Smooth muscle cell (in vitro differentiated cells): ENCODE results near the gene ARAP1. TPM values are rescaled to one million over a fixed set of nuclear protein-coding genes. Genes with fewer than 3 reads are reported as not detected.

Source experiments
- DNase-seq: peaks from one replicate; lab custom pipeline; 2025; ENCODE audit not compliant: unreplicated experiment; lab: John Stamatoyannopoulos, UW
- H2AFZ ChIP-seq: fragments of 200-600 bp; sonication (generic); 2 replicates; pipeline ENCODE4 v1.6.0; 2016; ENCODE audit warnings: antibody characterized with exemption, low read depth, mild to moderate bottlenecking
- H3F3A ChIP-seq: fragments of 200-600 bp; sonication (generic); 2 replicates; pipeline ENCODE4 v1.6.0; 2017; ENCODE audit warnings: antibody characterized with exemption, low read depth
- H3K27ac ChIP-seq: fragments of 200-600 bp; sonication (generic); 2 replicates; pipeline ENCODE4 v1.5.1; 2016; ENCODE audit warnings: low read depth, mild to moderate bottlenecking
- H3K27me3 ChIP-seq: fragments of 200-600 bp; sonication (generic); 2 replicates; pipeline ENCODE4 v1.6.1; 2016; ENCODE audit warnings: low read depth, mild to moderate bottlenecking
- H3K36me3 ChIP-seq: fragments of 200-600 bp; sonication (generic); 2 replicates; pipeline ENCODE4 v1.5.1; 2016; ENCODE audit warnings: low read depth
- H3K4me1 ChIP-seq: fragments of 200-600 bp; sonication (generic); 2 replicates; pipeline ENCODE4 v1.5.1; 2016; ENCODE audit warnings: low read depth
- H3K4me2 ChIP-seq: fragments of 200-600 bp; sonication (generic); 2 replicates; pipeline ENCODE4 v1.6.0; 2016; ENCODE audit warnings: mild to moderate bottlenecking
- H3K4me3 ChIP-seq: fragments of 200-600 bp; sonication (generic); 2 replicates; pipeline ENCODE4 v1.5.1; 2016; ENCODE audit warnings: mild to moderate bottlenecking
- H3K79me2 ChIP-seq: fragments of 200-600 bp; sonication (generic); 2 replicates; pipeline ENCODE4 v1.6.0; 2016; ENCODE audit warnings: low read depth, mild to moderate bottlenecking
- H3K9ac ChIP-seq: fragments of 200-600 bp; sonication (generic); 2 replicates; pipeline ENCODE4 v1.6.0; 2016; ENCODE audit warnings: low read depth
- H3K9me3 ChIP-seq: fragments of 200-600 bp; sonication (generic); replicated peaks from 2 replicates; pipeline ENCODE4 v1.5.1; 2016; ENCODE audit warnings: low read depth
- H4K20me1 ChIP-seq: fragments of 200-600 bp; sonication (generic); 2 replicates; pipeline ENCODE4 v1.6.0; 2016; ENCODE audit warnings: low read depth
- WGBS: methylation state at CpG from one replicate; pipeline ENCODE4 v1.1.7; 2016; ENCODE audit warnings: low lambda C conversion rate; 5-methylcytosine and 5-hydroxymethylcytosine counted together
- polyA plus RNA-seq: library from polyadenylated mRNA; unstranded; fragments of >200 nt; fragmentation: Nextera tagmentation; extraction: Ambion mirVana; gene quantifications from 2 replicates; pipeline ENCODE4 v1.2.1, GENCODE V29; 2016
- total RNA-seq: library from RNA; depleted of rRNA; stranded (reverse); fragments of >200 nt; gene quantifications from 2 replicates; pipeline ENCODE4 v1.2.3, GENCODE V29; 2014
- TF ChIP-seq, protein P1 (sequence below): fragments of 200-600 bp; sonication (generic); IDR thresholded peaks from 2 replicates; pipeline ENCODE4 v1.5.1; 2017; ENCODE audit warnings: borderline replicate concordance, mild to moderate bottlenecking, antibody characterized with exemption; ENCODE audit not compliant: insufficient read depth, poor library complexity, severe bottlenecking

Gene ARAP1
- total and polyA plus RNA-seq, 2 experiments from 2014 or later = 45.2 to 45.6 TPM

- Histone ChIP-seq H3K4me2 (no peak overlapping the region), H3K9me3 (no peaks in the 10 kb centered on the region), H2AFZ (no peak overlapping the region), H4K20me1 (no peaks in the 10 kb centered on the region), H3K27ac (no peak overlapping the region), H3K79me2 (no peaks in the 10 kb centered on the region), H3K4me3 (no peak overlapping the region), H3K9ac (no peak overlapping the region), H3K27me3 (peaks cover 23% of the 10 kb centered on the region), H3K4me1 (peaks cover 9% of the 10 kb centered on the region), H3K36me3 (no peaks in the 10 kb centered on the region), H3F3A (no peaks in the 10 kb centered on the region)
- WGBS = 60% methylated on average over 7 of the region's 7 CpGs
- no peak for DNase-seq
- TF ChIP-seq, protein P1, sequence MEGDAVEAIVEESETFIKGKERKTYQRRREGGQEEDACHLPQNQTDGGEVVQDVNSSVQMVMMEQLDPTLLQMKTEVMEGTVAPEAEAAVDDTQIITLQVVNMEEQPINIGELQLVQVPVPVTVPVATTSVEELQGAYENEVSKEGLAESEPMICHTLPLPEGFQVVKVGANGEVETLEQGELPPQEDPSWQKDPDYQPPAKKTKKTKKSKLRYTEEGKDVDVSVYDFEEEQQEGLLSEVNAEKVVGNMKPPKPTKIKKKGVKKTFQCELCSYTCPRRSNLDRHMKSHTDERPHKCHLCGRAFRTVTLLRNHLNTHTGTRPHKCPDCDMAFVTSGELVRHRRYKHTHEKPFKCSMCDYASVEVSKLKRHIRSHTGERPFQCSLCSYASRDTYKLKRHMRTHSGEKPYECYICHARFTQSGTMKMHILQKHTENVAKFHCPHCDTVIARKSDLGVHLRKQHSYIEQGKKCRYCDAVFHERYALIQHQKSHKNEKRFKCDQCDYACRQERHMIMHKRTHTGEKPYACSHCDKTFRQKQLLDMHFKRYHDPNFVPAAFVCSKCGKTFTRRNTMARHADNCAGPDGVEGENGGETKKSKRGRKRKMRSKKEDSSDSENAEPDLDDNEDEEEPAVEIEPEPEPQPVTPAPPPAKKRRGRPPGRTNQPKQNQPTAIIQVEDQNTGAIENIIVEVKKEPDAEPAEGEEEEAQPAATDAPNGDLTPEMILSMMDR = no peak
These were observed 83.4 kb downstream of the ARAP1 start for GRCh38 chr11:72668629-72669347.

- no peak overlapping the region for H2AFZ ChIP-seq
- no peak for DNase-seq
- no peak overlapping the region for H3K9ac ChIP-seq
- 56% methylated on average over 6 of the region's 6 CpGs for WGBS
- no peaks in the 10 kb centered on the region for H3K36me3 ChIP-seq
- no peaks in the 10 kb centered on the region for H3F3A ChIP-seq
- H4K20me1 ChIP-seq = no peaks in the 10 kb centered on the region
- H3K4me2 ChIP-seq = no peak overlapping the region
- TF ChIP-seq, protein P1 = no peak
- peaks cover 12% of the 10 kb centered on the region for H3K27me3 ChIP-seq
- H3K9me3 ChIP-seq = no peaks in the 10 kb centered on the region
- H3K4me3 ChIP-seq = no peak overlapping the region
- peaks cover 9% of the 10 kb centered on the region for H3K4me1 ChIP-seq
- no peak overlapping the region for H3K27ac ChIP-seq
- H3K79me2 ChIP-seq = no peaks in the 10 kb centered on the region
These were observed 86.2 kb downstream of the ARAP1 start for GRCh38 chr11:72665911-72666472.

- H3F3A ChIP-seq = no peaks in the 10 kb centered on the region
- TF ChIP-seq, protein P1 = no peak
- 84% methylated on average over 5 of the region's 5 CpGs for WGBS
- H3K79me2 ChIP-seq = no peaks in the 10 kb centered on the region
- no peaks in the 10 kb centered on the region for H3K9me3 ChIP-seq
- H3K4me3 ChIP-seq = no peak overlapping the region
- no peaks in the 10 kb centered on the region for H3K36me3 ChIP-seq
- H3K27ac ChIP-seq = no peak overlapping the region
- H2AFZ ChIP-seq = no peak overlapping the region
- H4K20me1 ChIP-seq = no peaks in the 10 kb centered on the region
- no peak for DNase-seq
- peaks cover 2% of the 10 kb centered on the region for H3K4me1 ChIP-seq
- H3K4me2 ChIP-seq = no peak overlapping the region
- no peak overlapping the region for H3K9ac ChIP-seq
- peaks cover 19% of the 10 kb centered on the region for H3K27me3 ChIP-seq
These were observed 90.2 kb downstream of the ARAP1 start for GRCh38 chr11:72662036-72662435.
